Measurements from ENCODE around the gene SHC1. TPM values are rescaled to one million over a fixed set of nuclear protein-coding genes. Genes with fewer than 3 reads are reported as not detected.

SHC1 gene
- total RNA-seq, 1 experiment from 2014 or later, result 199 TPM

- TF ChIP-seq E2F1 (CRISPR knock-in tag; IDR thresholded peaks at IDR 0.05) (no peak), CTCF (IDR thresholded peaks at IDR 0.05) (no peak), ZNF317 (CRISPR knock-in tag; IDR thresholded peaks at IDR 0.05; ENCODE audit: borderline replicate concordance, low read depth) (no peak), SP1 (CRISPR knock-in tag; conservative IDR thresholded peaks at IDR 0.05) (no peak)
Observed at GRCh38 chr1:155013632-155014031, 43.1 kb upstream of the SHC1 start (continued).

GRCh38 chr1:155012776-155013602 lies 42.4 kb upstream of the SHC1 start:
- H3K4me3 Mint-ChIP-seq, result no peak overlapping the region

More at GRCh38 chr1:155012776-155013602, 42.4 kb upstream of the SHC1 start:
- no peak for TF ChIP-seq ETV6 (CRISPR knock-in tag; IDR thresholded peaks at IDR 0.05)
- TF ChIP-seq GRHL2 (CRISPR knock-in tag; IDR thresholded peaks at IDR 0.05; ENCODE audit: insufficient replicate concordance, severe bottlenecking), result no peak
- no peak for TF ChIP-seq E2F4 (CRISPR knock-in tag; IDR thresholded peaks at IDR 0.05; ENCODE audit: borderline replicate concordance, low read depth)
- no peak for TF ChIP-seq JAZF1 (CRISPR knock-in tag; IDR thresholded peaks at IDR 0.05)
- TF ChIP-seq CREM (CRISPR knock-in tag; IDR thresholded peaks at IDR 0.05), result no peak
- TF ChIP-seq ZNF532 (CRISPR knock-in tag; IDR thresholded peaks at IDR 0.05; ENCODE audit: borderline replicate concordance), result no peak
- DNase-seq (ENCODE audit: low spot score), result no peak
- H3K36me3 Mint-ChIP-seq, result peaks cover 8% of the 10 kb centered on the region; the same call in 1 of the 2 replicates
- no peaks in the 10 kb centered on the region for H3K27me3 Mint-ChIP-seq (ENCODE audit: low read depth)
- ChIA-PET POLR2A (interaction anchor here (0.8 to 1.5 kb wide), 5 partner anchors 9 to 43 kb away, joined by 3 to 6 read pairs (median 4); partner anchors contain the start of genes FLAD1, LENEP and SHC1), CTCF (interaction anchor here (0.6 to 6.8 kb wide), 18 partner anchors 8 to 181 kb away, joined by 3 to 73 read pairs (median 8); partner anchors contain the start of genes ADAM15, EFNA4, LENEP and PBXIP1)
- no peaks in the 10 kb centered on the region for H3K9me3 Mint-ChIP-seq
- peak overlapping the region; percentile 46; the same call in 1 of the 2 replicates for H3K27ac Mint-ChIP-seq
- H3K4me1 Mint-ChIP-seq, result peaks cover 53% of the 10 kb centered on the region
- no peak for ATAC-seq
